PFSK-1 (cell line): ENCODE results near the gene PTPRK.

Source experiments
- FOXP2 ChIP-seq: optimal IDR thresholded peaks from 2 replicates; pipeline ENCODE3; 2011; ENCODE audit warnings: borderline replicate concordance, control low read depth, inconsistent platforms; ENCODE audit not compliant: insufficient read depth; ENCODE audit errors: extremely low read length, extremely low read depth
- POLR2AphosphoS5 ChIP-seq: IDR thresholded peaks from 2 replicates; pipeline ENCODE4 v1.6.1; 2012; ENCODE audit warnings: low read depth, mild to moderate bottlenecking, control low read depth, low read length, moderate library complexity
- REST ChIP-seq, 2 experiments: IDR thresholded peaks; 2 replicates each; pipeline versions ENCODE4 v1.6.1 to v1.8.0; 2011 to 2012; ENCODE audit warnings: low read depth in 2 of 2, low read length in 2 of 2, control low read depth in 1 of 2, inconsistent platforms in 1 of 2, mild to moderate bottlenecking in 1 of 2, moderate library complexity in 1 of 2; ENCODE audit not compliant: insufficient read depth in 1 of 2
- SIN3A ChIP-seq: IDR thresholded peaks from 2 replicates; pipeline ENCODE4 v1.6.1; 2012; ENCODE audit warnings: mild to moderate bottlenecking, low read length, moderate library complexity, borderline replicate concordance; ENCODE audit not compliant: insufficient read depth
- TAF1 ChIP-seq: IDR thresholded peaks from 2 replicates; pipeline ENCODE4 v1.6.1; 2012; ENCODE audit warnings: low read length, control low read depth, borderline replicate concordance; ENCODE audit not compliant: insufficient read depth

The PTPRK gene

GRCh38 chr6:128127650-128128049, 392.7 kb downstream of the PTPRK start:
- no peak for TF ChIP-seq TAF1
- TF ChIP-seq SIN3A: no peak
- TF ChIP-seq REST (IDR thresholded peaks at IDR 0.05; ENCODE audit: insufficient read depth in 1 of 2, low read depth in 2 of 2, low read length in 2 of 2): no peak
- no peak for TF ChIP-seq POLR2AphosphoS5
- TF ChIP-seq FOXP2: no peak

GRCh38 chr6:128124713-128125112, 395.7 kb downstream of the PTPRK start:
- no peak for TF ChIP-seq REST (IDR thresholded peaks at IDR 0.05; ENCODE audit: insufficient read depth in 1 of 2, low read depth in 2 of 2, low read length in 2 of 2)

GRCh38 chr6:128121610-128122009, 398.8 kb downstream of the PTPRK start:
- TF ChIP-seq REST (IDR thresholded peaks at IDR 0.05; ENCODE audit: insufficient read depth in 1 of 2, low read depth in 2 of 2, low read length in 2 of 2): no peak

- TF ChIP-seq POLR2AphosphoS5 (no peak), SIN3A (no peak), FOXP2 (no peak), TAF1 (no peak), REST (IDR thresholded peaks at IDR 0.05; ENCODE audit: insufficient read depth in 1 of 2, low read depth in 2 of 2, low read length in 2 of 2) (no peak)
Measured at GRCh38 chr6:128121190-128121589, 399.2 kb downstream of the PTPRK start.

- TF ChIP-seq FOXP2 (no peak), TAF1 (no peak), REST (IDR thresholded peaks at IDR 0.05; ENCODE audit: insufficient read depth in 1 of 2, low read depth in 2 of 2, low read length in 2 of 2) (no peak), SIN3A (no peak), POLR2AphosphoS5 (no peak)
Measured at GRCh38 chr6:128118401-128118800, 402.0 kb downstream of the PTPRK start.
